Measurements from ENCODE around the gene SEZ6L.

SEZ6L gene

DNA sequence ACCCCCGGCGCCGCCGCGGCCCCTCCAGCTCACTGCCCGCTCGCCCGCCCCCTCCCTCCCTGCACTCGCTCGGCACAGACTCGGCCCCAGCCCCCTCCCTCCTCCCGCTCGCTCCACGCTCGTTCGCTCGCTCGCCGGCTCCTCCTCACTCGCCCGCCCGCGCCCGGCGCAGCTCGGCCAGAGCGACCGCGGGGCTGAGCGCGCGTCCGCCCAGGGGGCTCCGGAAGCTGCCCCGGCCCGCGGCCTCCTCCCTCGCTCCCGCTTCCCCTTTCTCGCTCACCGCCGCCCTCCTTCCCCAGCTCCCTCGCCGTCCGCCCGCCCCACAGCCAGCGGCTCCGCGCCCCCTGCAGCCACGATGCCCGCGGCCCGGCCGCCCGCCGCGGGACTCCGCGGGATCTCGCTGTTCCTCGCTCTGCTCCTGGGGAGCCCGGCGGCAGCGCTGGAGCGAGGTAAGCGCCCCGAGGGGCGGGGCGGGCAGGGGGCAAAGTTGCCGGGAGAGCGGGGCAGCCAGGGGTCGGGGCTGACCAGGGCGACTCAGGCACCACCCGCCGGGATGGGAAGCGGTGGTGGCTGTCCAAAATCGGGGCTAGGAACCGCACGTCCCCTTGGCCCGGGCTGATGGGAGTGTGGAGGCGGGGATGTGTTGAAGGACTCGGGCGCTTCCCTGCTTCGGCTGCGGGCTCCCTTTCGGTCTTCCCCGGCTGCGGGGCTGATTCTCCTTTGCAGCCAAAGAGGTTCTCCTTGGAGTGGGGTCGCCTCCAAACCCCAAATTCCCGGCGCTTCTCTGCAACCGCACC is at the start of gene SEZ6L:
TSS of gene SEZ6L (plus strand) at position 148 of the 797 bp plus-strand sequence. CDS start at position 356, 208 bp downstream.
- DNase-seq (ENCODE audit: low read depth in 2 of 2): no peak

DNA sequence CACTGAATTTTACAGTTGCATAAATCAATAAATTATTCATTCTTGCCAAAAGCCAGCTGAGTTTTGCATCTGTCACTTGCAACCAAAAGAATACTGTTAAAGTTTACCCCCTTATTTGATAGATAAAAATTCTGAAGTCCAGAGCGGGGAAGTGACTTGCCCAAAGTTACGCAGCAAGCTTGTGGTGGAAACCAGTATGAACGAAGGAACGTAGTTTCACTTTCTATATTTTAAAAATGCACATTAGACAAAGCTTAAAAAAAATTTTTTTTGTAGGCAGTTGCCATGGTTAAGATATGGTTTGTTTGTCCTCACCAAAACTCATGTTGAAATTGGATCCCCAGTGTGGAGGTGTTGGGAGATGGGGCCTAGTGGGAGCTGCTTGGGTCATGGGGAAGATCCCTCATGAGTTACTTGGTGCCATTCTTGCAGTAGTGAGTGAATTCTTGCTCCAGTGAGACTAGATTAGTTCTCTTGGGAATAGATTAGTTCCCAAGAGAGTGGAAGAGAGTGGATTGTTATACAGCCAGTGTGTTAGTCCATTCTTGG is 46.3 kb upstream of the SEZ6L start:
- no peak for DNase-seq (ENCODE audit: low read depth in 2 of 2)

DNA sequence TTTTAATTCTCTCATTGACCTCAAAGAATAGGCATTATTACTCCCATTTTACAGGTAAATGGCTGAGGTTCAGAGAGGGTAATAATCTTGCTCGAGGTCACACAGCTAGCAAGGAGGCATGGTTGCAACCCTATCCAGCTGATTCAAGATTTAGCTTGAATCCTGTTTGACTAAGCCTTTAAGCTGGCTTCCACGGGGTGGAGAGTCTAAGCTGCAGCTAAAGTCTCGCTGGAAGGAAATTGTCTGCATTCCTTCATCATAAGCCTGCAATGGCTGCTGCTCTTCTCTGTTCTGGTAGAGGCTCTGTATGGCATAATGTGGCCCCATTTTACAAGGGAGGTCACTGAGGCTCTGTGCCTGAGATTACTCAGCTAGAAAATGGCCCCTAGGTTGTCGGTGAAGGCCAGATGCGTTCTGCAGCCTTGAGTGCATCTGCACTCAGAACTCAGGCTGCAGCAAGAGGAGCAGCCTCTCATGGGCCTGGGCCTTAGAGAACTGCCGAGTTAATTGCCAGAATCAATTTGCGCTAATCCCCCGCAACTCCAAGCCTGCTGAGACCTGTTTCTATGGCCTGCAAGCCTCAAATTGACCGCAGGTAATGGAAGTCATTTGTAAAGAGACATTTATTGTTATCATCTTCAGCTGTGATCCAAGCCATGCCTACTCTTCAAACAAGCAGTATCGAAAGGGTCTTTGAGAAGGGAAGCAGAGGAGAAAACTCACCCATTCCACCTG is 44.1 kb upstream of the SEZ6L start:
- no peak for DNase-seq (ENCODE audit: low read depth in 2 of 2)

DNA sequence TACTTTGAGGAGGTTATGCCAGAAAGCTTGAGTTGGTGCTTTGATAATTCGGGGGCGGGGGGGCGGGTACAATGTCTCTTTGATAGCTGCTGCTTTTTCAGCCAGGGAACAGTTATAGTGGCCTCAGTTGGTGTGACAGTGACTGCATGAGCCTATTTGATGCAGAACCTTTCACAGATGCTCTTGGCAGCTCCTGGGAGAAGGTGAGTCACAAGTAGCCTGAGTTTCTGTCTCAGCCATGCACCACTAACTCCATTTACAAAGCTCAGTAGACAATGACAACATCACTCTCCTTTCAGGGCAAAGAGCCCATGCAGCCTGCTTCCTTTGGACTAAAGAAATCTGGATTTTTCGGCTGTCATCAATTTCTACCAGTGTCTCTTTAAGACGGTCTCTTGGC is 42.1 kb upstream of the SEZ6L start:
- DNase-seq (ENCODE audit: low read depth in 2 of 2): no peak

DNA sequence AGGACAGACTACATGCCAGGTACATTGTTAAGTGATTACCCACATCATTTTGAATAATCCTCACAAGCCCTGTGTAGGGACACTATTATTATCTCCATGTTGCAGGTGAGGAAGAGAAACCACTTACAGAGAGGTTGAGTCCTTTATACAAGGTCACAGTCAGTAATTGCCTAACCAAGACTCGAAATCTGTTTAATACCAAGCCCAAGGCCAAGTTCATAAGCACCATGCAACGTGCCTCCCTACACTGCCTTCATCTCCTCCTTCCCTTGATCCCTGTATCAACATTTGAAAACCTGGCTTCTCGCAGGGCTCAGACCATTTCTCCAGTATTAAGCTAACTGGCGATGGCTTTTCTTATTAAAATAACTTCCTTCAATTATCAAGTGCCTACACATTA is 41.7 kb upstream of the SEZ6L start:
- DNase-seq (ENCODE audit: low read depth in 2 of 2): no peak

DNA sequence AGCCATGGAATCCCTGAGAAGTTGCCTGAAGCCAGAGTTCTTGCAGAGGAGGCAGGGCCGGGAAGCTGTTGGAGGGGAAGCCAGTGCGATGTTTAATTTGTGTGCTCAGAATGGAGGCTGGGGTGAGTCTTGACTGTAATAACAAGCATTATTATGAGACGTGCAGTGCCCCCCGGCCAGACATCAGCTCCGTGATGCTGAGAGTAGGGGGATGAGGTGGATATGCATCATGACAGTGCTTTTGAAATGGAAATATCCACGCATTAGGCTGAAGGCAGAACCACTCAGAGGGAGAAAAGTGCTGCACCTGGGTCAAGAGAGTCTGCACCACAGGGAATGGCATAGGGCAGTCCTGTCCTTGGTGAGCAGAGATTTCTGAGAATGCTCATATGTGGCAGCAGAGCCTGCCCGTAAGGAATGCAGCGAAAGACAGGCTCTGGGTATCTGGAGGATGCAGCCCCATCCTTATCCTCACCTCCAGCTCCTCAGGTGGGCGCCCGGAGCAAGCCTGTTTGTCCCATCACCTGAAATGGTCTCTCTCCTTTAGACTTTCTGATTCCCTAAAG is 37.6 kb upstream of the SEZ6L start:
- no peak for DNase-seq (ENCODE audit: low read depth in 2 of 2)

DNA sequence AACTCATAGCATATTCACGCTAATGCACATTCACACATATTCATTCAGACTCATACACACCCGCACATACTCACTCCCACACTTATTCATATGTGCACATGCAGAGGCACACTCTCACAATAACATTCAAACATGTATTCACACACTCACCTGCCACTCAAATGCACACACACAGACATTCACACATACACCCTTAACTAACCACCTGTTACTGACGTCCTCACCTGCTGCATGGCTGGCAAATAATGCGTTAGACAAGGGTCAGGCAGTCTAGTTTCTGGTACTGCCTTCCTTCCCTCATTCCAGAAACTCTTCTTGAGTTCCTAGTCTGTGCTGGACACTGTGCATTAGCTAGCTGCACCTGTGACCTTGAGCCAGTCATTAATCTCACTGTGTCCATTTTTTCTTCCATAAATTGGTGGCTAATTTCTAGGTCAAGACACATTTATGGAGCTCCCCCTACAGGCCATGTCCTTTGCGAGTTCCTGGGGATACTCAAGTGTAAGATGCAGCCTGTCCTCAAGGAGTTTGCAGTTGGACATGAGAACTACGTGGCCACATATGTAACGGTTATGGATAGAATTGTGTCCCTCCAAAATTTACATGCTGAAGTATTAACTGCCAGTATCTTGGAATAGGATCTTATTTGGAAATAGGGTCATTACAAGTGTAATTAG is 34.5 kb upstream of the SEZ6L start:
- no peak for DNase-seq (ENCODE audit: low read depth in 2 of 2)

DNA sequence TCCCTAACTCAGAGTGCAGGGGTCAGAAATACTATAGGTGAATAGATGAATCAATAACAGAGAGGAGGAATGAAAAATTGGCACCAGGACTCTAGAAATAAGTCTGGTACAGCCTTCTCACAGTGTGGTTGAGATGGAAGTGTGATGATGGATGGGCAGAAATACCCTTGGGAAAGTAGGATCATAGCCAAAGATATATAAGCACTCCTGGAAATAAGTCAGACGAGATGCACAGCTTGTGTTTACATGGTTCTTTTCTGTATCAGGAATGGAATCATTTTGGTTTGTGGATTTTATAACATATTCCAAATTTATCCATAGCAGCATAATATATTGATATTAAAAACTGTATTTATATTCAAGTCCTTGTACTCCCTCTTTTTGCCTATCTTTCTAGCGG is 33.5 kb upstream of the SEZ6L start:
- DNase-seq (ENCODE audit: low read depth in 2 of 2): no peak

DNA sequence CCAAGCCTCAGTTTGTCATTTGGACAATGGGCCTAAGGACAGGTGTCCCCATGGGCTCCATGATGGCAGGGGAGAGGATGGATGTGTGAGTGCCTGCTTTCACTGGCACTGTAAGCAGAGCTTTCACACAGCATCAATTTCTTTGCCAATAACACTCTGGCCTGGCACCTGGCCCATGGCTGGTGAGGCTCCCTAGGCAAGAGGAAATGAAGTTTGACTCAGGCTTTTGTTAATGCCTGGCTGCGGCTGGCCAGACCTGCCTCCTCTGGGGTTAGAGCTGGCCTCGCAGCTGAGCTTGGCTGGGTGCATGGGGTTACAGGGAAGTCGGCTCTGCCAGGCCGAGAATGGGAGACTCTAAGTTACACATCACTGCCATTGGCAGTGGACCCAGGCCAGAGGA is 30.0 kb upstream of the SEZ6L start:
- no peak for DNase-seq (ENCODE audit: low read depth in 2 of 2)

DNA sequence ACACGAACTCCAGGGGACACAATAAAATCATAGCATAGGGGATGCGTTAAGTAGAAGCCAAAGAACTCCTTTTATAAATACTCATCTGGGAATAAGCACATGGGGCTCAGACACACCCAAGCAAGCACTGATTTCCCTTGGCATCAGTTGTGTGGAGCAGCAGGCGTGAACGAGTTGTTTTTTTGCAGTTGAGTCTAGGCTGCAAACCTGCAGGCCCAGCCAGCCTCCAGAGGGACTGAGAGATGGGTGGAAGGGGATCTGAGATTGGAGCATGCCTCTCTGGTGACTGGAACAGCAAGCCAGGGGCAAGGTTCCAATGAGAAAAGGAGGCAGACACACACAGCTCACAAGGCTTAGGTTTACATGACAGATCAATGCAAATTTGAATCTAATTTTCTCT is 27.4 kb upstream of the SEZ6L start:
- DNase-seq (ENCODE audit: low read depth in 2 of 2): no peak

DNA sequence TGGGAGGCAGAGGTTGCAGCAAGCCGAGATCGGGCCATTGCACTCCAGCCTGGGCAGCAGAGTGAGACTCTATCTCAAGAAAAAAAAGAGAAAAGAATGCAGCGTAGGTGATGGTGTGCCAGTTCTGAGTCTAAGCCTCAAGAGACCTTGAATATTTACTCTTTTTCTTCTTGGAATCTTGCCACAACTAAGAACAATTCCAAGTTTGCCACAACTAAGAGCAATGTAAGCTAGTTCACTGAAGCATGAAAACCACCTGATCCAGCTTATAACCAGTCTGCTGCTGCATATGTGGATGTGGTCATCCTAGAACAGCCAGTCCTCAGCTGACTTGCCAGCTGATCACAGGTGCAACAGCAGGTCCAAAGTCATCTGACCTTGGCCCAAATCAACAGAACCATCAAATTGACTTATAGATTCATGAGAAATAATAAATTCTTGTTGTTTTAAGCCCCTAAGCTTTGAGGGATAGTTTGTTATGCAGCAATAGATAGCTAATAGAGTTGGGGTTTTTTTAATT is 25.4 kb upstream of the SEZ6L start:
- DNase-seq (ENCODE audit: low read depth in 2 of 2): no peak

DNA sequence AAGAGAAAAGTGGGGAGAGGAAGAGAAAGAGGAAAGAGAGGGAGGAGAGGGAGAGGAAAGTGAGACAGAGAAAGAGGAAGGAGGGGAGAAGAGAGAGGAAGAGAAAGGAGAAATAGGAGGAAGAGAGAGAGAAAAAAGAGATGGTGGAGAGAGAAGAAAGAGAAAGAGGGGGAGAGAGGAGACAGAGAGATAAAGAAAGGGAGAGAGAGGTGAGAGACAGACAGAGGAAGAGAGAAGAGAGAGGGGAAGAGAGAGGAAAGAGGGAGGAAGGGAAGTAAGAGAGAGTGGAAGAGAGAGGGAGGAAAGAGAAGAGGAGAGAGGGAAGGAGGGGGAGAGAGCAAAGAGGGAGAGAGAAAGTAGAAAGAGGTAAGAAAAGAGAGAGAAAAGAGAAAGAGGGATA is 9.4 kb upstream of the SEZ6L start:
- no peak for DNase-seq (ENCODE audit: low read depth in 2 of 2)

DNA sequence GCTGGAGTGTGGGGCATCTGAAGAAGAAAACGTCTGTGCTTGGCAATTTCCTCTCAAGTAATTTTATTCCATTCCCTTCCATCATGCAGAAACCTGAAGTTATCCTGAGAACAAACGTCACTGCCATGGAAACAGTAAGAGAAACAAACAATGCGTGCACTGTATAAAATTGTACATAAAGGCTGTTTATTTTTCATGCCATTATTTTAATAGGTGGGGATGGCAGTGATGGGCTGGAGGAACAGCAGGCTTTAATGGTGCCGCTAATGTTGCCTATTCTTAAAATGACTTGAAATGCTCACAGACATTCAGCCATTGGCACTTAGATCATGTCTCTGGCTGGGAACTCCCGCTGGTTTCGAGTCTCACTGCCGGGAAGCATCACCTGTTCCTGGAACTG is 7.5 kb upstream of the SEZ6L start:
- no peak for DNase-seq (ENCODE audit: low read depth in 2 of 2)

DNA sequence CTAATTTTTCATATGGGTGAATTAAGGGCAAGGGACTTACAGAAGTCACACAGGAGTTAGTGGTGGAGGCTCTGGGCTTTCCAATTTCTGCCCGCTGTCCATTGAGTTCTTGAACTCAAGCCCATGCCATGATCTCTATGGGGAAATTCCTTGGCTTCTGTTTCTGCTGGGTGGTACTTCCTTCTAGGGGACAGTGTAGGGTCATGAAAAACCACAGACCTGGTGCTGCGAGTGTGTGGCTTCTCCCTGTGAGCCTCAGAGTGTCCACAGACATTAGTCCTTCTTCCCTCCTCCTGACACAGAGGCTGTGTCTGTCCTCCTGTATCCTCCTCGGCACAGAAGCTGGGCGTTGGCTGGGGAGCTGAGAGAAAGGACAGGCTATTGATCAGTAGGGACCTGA is 6.3 kb upstream of the SEZ6L start:
- no peak for DNase-seq (ENCODE audit: low read depth in 2 of 2)

DNA sequence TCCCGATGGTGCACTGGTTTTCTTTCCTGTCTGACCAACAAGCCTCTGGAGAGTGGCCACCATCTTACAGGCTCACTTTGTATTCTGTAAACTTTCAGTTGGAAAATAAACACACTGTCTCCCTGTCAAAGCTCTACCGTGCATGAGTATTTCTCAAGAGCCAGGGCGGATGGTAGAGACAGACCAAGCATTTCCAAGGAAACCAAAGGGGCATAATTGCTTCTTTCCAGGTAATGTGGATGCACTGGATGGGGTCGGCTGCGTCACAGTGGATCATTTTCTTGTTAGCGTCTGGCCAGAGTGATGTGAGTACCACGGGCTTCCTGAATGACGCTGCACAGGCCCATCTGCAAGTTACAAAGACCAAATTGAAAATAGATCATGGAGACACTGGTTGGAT is 5.1 kb upstream of the SEZ6L start:
- DNase-seq (ENCODE audit: low read depth in 2 of 2): no peak

DNA sequence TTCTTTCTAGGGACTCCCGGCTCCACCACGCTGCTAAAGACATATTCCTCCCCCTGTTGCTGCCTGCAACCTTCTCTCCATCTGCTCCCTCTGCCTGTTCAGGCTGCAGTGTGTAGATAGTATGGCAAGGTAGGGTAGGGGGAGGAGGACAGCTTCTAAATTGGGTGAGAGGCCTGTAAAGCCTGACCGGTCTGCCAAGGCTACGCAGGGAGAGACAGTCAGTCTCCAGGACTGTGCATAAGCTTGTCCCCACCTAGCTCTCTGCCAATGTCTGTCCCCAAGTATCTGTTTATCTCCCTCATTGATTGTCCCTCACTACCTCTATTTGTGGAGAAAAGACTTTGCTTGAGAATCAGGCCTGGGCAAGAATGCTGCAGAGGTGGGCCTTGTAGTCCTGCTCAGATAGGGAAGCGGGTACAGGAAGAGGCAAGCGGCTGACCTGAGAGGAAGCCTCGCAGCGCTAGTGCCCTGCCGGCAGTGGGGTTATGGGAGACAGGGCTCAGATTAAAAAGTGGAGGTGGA is 871 bp upstream of the SEZ6L start:
- DNase-seq (ENCODE audit: low read depth in 2 of 2): no peak

DNA sequence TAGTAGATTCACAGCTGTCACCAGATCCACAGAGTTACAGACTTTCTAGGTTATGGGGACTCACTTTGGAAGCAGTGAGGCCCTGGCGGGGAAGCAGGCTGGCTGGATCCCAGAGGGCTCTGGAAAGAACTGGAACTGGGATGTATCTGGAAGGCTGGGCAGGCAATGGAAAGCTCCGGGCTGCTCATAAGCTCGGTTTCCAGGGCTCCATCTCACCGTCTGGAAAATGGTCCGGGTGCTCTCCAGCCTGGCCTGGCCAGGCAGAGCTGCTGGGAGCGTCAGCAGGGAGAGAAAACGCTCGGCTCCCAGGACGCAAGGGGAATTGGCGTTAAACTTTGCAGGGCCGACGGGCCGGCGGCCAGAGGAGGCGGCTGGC is 335 bp upstream of the SEZ6L start:
- DNase-seq (ENCODE audit: low read depth in 2 of 2): no peak

DNA sequence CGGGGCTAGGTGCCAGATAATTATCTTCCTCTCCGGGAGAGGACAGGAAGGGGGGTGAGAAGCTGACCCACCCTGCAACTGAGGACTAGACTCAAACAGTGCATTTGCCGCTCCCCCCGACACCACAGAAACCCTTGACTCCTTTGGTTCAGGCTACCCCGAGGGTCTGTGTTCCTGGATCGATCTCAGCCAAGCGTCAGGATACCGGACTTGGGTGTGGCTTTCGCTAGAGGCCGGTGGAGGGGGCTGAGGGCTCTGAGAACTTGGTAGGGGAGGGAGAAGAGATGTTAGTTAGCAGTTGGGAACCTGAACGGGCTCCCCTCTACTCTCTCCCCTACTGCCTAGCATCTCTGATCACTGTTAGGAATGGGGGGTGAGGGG is 840 bp downstream of the SEZ6L start:
- no peak for DNase-seq (ENCODE audit: low read depth in 2 of 2)

DNA sequence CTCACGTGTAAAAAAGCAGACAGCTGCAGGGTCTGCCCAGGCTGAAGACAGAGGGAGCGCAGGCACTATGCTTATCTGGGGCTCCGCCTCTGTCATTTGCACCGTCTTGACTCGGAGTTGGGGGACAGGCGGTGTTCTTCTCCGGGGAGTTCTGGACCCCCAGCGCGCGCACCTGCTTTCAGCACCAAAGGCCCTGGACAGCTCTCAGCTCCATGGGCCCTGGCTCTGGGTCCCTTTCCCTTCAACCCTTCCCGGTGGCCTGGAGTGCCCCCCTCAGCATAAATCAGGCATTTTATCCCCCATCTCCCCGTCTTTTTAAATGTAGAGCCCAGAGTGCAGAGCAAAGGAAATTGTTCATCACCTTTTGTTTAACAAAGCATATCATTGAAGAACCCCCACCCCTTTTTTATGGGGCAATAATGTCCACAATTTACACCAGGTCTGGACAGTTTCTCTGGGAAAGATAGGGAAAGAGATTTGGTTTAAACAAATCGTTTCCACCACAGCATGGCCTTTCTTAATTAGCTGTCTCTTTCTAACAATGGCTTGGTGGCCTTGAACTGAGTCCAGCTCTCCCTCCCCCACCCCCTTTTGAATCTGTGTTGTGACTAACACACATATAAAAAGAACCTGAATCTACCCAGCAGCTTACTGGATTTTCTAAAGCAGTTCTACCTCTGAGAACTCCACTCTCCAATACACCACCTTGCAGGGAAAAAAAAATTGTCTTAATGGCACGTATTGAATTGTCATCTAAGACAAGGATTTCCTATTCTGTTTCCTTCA is 1.7 kb downstream of the SEZ6L start:
- DNase-seq (ENCODE audit: low read depth in 2 of 2): no peak

DNA sequence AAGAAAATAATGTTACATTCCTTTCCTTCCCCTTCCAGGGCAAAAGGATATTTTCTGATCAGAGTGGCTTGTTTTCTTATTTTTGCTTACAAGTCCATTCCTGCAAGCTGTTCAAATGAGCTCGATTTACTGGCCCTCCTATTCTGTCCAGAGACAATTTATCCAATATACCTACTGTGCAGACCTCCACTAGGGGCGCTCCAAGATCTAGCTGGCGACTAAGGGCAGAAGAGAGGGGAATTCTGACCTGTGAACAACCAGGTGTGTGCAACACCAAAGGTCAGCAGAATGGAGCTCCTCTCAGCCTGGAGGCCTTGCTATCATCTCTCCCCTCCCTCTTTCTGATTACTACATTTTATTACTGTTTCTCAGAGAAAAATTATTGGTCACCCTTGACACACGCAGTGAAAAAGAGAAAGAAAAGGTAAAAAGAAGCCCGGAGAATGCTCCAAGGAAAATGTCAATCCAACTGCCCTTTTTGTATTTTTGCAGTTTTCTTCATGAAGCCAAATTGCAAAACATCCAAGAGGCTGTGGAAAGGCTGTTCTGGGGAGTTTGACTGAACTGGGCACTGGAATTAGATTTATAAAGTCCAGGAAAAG is 3.2 kb downstream of the SEZ6L start:
- peak in 1 of 2 experiments; percentile 32 for DNase-seq (ENCODE audit: low read depth in 2 of 2)

DNA sequence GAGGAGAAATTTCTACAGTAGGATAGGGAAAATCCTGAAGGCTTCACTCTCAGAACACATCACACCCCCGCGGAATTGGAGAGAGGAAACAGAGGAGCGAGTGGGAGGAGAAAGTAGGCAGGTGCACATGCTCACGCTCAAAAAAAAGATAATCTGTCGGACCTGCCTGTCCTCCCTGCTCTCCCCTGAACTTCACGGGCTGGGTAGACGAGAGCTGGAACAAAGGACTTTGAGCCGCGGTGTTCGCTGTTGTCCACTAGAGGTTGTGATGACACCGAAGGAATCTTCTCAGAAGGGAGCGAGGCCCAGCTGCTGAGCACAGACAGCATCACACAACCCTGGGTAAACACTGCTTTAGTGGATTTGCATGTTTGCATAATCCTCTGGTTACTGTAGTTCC is 5.0 kb downstream of the SEZ6L start:
- DNase-seq (ENCODE audit: low read depth in 2 of 2): no peak

All from stimulated activated CD4-positive, alpha-beta T cell treated with anti-CD3 and anti-CD28 coated beads, Interleukin-12 subunit alpha, Interleukin-12 subunit beta, amount 100 ng/mL, for 24 hours (primary cell).